Hepatocyte (in vitro differentiated cells): ENCODE measurements around the gene THSD4. TPM values are rescaled to one million over a fixed set of nuclear protein-coding genes. Genes with fewer than 3 reads are reported as not detected.

Experiments
- DNase-seq: peaks from one replicate; pipeline ENCODE4 v3.0.0-alpha.2; 2016; ENCODE audit warnings: low spot score
- H2AFZ ChIP-seq: fragments of 200-600 bp; sonication (generic); 2 replicates; pipeline ENCODE4 v1.6.0; 2016; ENCODE audit warnings: antibody characterized with exemption, mild to moderate bottlenecking
- H3K27ac ChIP-seq: fragments of 200-600 bp; sonication (generic); 2 replicates; pipeline ENCODE4 v1.5.1; 2016; ENCODE audit warnings: mild to moderate bottlenecking
- H3K27me3 ChIP-seq: fragments of 200-600 bp; sonication (generic); 2 replicates; pipeline ENCODE4 v1.6.1; 2016
- H3K36me3 ChIP-seq: fragments of 200-600 bp; sonication (generic); replicated peaks from 2 replicates; pipeline ENCODE4 v1.5.1; 2016; ENCODE audit warnings: low read depth; ENCODE audit not compliant: insufficient read depth
- H3K4me1 ChIP-seq: fragments of 200-600 bp; sonication (generic); 2 replicates; pipeline ENCODE4 v1.5.1; 2016; ENCODE audit warnings: mild to moderate bottlenecking, moderate library complexity; ENCODE audit not compliant: insufficient read depth
- H3K4me2 ChIP-seq: fragments of 200-600 bp; sonication (generic); 2 replicates; pipeline ENCODE4 v1.6.0; 2016
- H3K4me3 ChIP-seq: fragments of 200-600 bp; sonication (generic); 2 replicates; pipeline ENCODE4 v1.5.1; 2016; ENCODE audit warnings: mild to moderate bottlenecking
- H3K79me2 ChIP-seq: fragments of 200-600 bp; sonication (generic); 2 replicates; pipeline ENCODE4 v1.6.0; 2017; ENCODE audit warnings: mild to moderate bottlenecking
- H3K9me2 ChIP-seq: fragments of 200-600 bp; sonication (generic); replicated peaks from 2 replicates; pipeline ENCODE4 v1.6.0; 2017; ENCODE audit warnings: mild to moderate bottlenecking; ENCODE audit not compliant: insufficient read depth
- H3K9me3 ChIP-seq: fragments of 200-600 bp; sonication (generic); 2 replicates; pipeline ENCODE4 v1.5.1; 2016; ENCODE audit warnings: low read depth, mild to moderate bottlenecking
- H4K20me1 ChIP-seq: fragments of 200-600 bp; sonication (generic); 2 replicates; pipeline ENCODE4 v1.6.0; 2016; ENCODE audit warnings: mild to moderate bottlenecking; ENCODE audit not compliant: insufficient read depth, poor library complexity, severe bottlenecking
- EZH2 ChIP-seq: fragments of 200-600 bp; sonication (generic); IDR thresholded peaks from 2 replicates; pipeline ENCODE4 v1.6.1; 2016; ENCODE audit warnings: antibody characterized with exemption, mild to moderate bottlenecking, borderline replicate concordance
- EZH2phosphoT487 ChIP-seq: fragments of 200-600 bp; sonication (generic); IDR thresholded peaks from one replicate; pipeline ENCODE4 v1.6.1; 2018; ENCODE audit warnings: antibody characterized with exemption, mild to moderate bottlenecking, low read depth, moderate library complexity; ENCODE audit not compliant: unreplicated experiment, severe bottlenecking
- WGBS: methylation state at CpG from one replicate; pipeline ENCODE4 v1.1.6; 2016; ENCODE audit warnings: low lambda C conversion rate; ENCODE audit errors: missing lambda C conversion rate; 5-methylcytosine and 5-hydroxymethylcytosine counted together
- polyA plus RNA-seq: library from polyadenylated mRNA; unstranded; fragments of >200 nt; fragmentation: Nextera tagmentation; extraction: Ambion mirVana; gene quantifications from 2 replicates; pipeline ENCODE4 v1.2.1, GENCODE V29; 2016
- total RNA-seq: library from RNA; depleted of rRNA; stranded (reverse); fragments of >200 nt; gene quantifications from 2 replicates; pipeline ENCODE4 v1.2.3, GENCODE V29; 2014
- TF ChIP-seq, protein P1 (sequence below): fragments of 200-600 bp; sonication (generic); IDR thresholded peaks from 2 replicates; pipeline ENCODE4 v1.5.1; 2016; ENCODE audit warnings: antibody characterized with exemption, mild to moderate bottlenecking; ENCODE audit not compliant: poor library complexity

The THSD4 gene
- total and polyA plus RNA-seq, 2 experiments from 2014 or later: 4.3 to 7.0 TPM

DNA sequence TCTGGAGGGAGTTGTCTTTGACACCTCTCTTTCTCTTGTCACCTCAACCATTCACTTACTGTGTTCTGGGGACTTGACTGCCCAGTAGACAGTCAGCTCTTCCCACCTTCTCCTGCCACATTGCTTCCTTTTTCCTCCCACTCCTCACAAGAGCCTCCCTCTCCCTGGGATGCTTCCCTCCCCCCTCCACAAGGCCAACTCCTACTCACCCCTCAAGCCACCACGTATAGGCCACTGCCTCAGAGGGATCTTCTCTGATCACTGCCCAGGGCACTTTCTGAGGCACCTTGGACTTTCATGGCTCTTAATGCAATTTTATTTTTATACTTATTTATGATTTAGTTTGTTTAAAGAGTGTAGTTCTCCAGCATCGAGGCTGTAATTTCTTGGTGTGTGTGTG lies 23.2 kb downstream of the THSD4 start:
- Histone ChIP-seq H3K4me3 (no peak overlapping the region), H4K20me1 (no peaks in the 10 kb centered on the region), H3K9me3 (no peaks in the 10 kb centered on the region), H3K9me2 (no peaks in the 10 kb centered on the region), H3K27ac (no peak overlapping the region), H3K4me2 (no peak overlapping the region), H3K27me3 (no peaks in the 10 kb centered on the region), H3K36me3 (no peaks in the 10 kb centered on the region), H3K79me2 (no peaks in the 10 kb centered on the region), H3K4me1 (no peaks in the 10 kb centered on the region), H2AFZ (no peak overlapping the region)
- 81% methylated on average over 2 of the region's 2 CpGs for WGBS
- DNase-seq: no peak
- TF ChIP-seq, protein P1, sequence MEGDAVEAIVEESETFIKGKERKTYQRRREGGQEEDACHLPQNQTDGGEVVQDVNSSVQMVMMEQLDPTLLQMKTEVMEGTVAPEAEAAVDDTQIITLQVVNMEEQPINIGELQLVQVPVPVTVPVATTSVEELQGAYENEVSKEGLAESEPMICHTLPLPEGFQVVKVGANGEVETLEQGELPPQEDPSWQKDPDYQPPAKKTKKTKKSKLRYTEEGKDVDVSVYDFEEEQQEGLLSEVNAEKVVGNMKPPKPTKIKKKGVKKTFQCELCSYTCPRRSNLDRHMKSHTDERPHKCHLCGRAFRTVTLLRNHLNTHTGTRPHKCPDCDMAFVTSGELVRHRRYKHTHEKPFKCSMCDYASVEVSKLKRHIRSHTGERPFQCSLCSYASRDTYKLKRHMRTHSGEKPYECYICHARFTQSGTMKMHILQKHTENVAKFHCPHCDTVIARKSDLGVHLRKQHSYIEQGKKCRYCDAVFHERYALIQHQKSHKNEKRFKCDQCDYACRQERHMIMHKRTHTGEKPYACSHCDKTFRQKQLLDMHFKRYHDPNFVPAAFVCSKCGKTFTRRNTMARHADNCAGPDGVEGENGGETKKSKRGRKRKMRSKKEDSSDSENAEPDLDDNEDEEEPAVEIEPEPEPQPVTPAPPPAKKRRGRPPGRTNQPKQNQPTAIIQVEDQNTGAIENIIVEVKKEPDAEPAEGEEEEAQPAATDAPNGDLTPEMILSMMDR: no peak
- TF ChIP-seq EZH2 (no peak), EZH2phosphoT487 (no peak)

DNA sequence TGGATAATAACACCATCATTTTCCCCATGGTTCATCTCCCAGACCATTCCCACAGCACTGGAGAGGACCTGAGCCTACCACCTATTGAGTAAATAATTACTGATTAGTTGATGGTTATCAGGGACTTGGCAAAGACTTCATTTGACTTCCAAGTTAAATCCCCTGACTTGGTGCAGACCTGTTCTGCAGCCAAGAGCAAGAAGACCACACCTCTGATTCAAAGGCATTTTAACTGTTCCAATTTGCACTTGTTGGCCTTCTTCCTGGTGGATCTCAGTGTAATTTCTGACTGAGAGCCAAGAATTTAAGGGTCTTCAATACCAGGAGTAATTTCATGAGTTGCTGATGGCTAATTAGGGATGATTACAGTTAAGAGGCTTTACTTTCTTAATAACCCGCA lies 24.0 kb downstream of the THSD4 start:
- Histone ChIP-seq H3K9me2 (no peaks in the 10 kb centered on the region), H4K20me1 (no peaks in the 10 kb centered on the region), H3K79me2 (no peaks in the 10 kb centered on the region), H2AFZ (no peak overlapping the region), H3K4me2 (no peak overlapping the region), H3K4me1 (no peaks in the 10 kb centered on the region), H3K9me3 (no peaks in the 10 kb centered on the region), H3K27me3 (no peaks in the 10 kb centered on the region), H3K4me3 (no peak overlapping the region), H3K27ac (no peak overlapping the region), H3K36me3 (no peaks in the 10 kb centered on the region)
- TF ChIP-seq, protein P1: no peak
- TF ChIP-seq EZH2phosphoT487: no peak
- DNase-seq: no peak
- WGBS: 75% methylated on average over 1 of the region's 1 CpG

DNA sequence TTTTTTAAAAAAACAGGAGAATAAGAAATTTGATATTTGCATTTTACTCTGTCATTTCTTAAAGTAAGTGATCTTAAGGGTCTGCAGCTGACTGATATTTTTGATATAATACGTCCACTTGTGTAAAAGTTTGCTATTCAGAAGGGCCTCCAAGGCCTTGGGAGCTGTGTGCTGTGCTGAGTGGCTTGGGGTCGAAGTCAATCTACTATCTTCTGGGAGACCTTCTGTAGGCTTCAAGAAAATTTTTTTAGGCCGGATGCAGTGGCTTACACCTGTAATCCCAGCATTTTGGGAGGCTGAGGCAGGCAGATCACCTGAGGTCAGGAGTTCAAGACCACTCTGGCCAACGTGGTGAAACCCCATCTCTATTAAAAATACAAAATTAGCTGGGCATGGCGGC lies 26.3 kb downstream of the THSD4 start:
- Histone ChIP-seq H4K20me1 (no peaks in the 10 kb centered on the region), H3K4me2 (no peak overlapping the region), H3K4me1 (no peaks in the 10 kb centered on the region), H3K36me3 (no peaks in the 10 kb centered on the region), H3K79me2 (no peaks in the 10 kb centered on the region), H3K27ac (no peak overlapping the region), H3K4me3 (no peak overlapping the region), H3K9me2 (no peaks in the 10 kb centered on the region), H3K27me3 (no peaks in the 10 kb centered on the region), H2AFZ (no peak overlapping the region), H3K9me3 (no peaks in the 10 kb centered on the region)
- DNase-seq: no peak
- WGBS: 96% methylated on average over 5 of the region's 5 CpGs
- TF ChIP-seq EZH2phosphoT487 (no peak), EZH2 (no peak)
- TF ChIP-seq, protein P1: no peak

DNA sequence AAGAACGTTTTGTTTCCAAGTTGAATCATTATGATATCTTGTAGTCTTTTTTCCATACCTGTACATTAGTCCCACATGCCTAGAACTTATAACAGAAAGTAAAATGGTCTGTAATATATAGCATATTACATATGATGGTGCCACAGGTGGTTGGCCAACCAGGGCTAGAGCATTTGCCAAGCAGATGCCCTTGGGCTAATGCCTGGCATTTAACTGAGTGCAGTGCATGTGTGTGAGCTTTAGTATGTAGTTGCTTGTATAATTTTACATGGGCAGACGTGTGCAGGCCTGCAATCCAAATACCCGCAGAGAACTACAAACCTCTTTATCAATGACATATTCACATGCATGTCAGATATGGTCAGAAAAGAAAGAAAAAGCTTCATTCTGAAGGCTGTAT lies 27.5 kb downstream of the THSD4 start:
- no peaks in the 10 kb centered on the region for H3K27me3 ChIP-seq
- no peaks in the 10 kb centered on the region for H3K9me3 ChIP-seq
- no peak overlapping the region for H3K4me2 ChIP-seq
- TF ChIP-seq EZH2phosphoT487 (no peak), EZH2 (no peak)
- TF ChIP-seq, protein P1: no peak
- no peaks in the 10 kb centered on the region for H3K9me2 ChIP-seq
- no peak overlapping the region for H3K4me3 ChIP-seq
- H3K27ac ChIP-seq: no peak overlapping the region
- no peaks in the 10 kb centered on the region for H3K79me2 ChIP-seq
- H3K4me1 ChIP-seq: no peaks in the 10 kb centered on the region
- no peak overlapping the region for H2AFZ ChIP-seq
- 91% methylated on average over 3 of the region's 3 CpGs for WGBS
- H4K20me1 ChIP-seq: no peaks in the 10 kb centered on the region
- no peaks in the 10 kb centered on the region for H3K36me3 ChIP-seq
- no peak for DNase-seq
